COLO668 (cell line): Measurements from ENCODE around the gene PINLYP.
"Not testable (repeated sequence)": the region's sequence is repeated elsewhere in the genome, so short reads cannot be mapped to it uniquely, and the experiment has no call there.

ENCODE experiments used
- DNase-seq: peaks from one replicate; lab custom pipeline; 2025; ENCODE audit not compliant: unreplicated experiment; lab: John Stamatoyannopoulos, UW

Gene PINLYP

GRCh38 chr19:43578787-43579186 lies 3.2 kb downstream of the PINLYP start:
- DNase-seq: no peak

- DNase-seq: no peak
Observed at GRCh38 chr19:43581467-43581866, 5.9 kb downstream of the PINLYP start.

- no peak for DNase-seq
Observed at GRCh38 chr19:43582495-43582894, 6.9 kb downstream of the PINLYP start.

DNA sequence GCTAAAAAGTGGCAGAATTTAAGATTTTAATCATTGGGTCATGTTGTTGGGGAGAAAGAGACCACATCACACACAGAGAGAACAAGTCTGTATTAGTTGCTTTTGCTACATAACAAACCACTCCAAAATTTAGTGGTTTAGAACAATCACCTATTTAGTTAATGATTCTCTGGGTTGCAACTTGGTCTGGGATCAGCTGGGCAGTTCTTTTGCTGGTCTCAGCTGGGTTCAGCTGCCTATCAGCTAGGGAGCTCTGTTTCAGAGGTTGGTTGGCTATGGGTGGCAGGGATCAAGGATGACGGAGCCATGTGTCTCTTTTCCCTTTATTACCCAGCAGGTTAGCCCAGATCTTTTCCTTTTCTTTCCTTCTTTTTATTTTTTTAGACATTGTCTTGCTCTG lies 8.9 kb downstream of the PINLYP start:
- DNase-seq: no peak

- no peak for DNase-seq
Observed at GRCh38 chr19:43586346-43586745, 10.7 kb downstream of the PINLYP start.

DNA sequence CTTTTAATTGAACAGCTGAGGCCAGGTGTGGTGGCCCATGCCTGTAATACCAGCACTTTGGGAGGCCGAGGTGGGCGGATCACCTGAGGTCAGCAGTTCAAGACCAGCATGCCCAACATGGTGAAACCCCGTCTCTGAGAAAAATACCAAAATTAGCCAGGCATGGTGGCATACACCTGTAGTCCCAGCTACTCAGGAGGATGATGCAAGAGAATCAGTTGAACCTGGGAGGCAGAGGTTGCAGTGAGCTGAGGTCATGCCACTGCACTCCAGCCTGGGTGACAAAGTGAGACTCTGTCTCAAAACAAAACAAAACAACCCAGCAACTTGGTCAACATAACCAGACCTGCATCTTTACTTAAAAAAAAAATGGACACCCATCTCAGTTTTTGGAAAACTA lies 11.4 kb downstream of the PINLYP start:
- DNase-seq: not testable (repeated sequence)

DNA sequence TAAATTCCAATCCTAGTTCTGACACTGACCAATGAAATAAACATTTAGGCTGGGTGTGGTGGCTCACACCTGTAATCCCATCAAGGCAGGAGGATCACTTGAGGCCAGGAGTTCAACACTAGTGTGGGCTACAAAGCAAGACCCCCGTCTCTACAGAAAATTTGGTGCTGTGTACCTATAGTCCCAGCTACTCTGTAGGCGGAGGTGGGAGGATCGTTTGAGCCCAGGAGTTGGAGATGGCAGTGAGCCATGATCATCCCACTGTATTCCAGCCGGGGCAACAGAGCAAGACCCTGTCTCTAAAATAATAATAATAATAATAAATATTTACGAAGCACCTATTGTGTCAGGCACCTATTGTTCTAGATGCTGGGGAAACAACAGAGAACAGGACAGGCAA lies 13.7 kb downstream of the PINLYP start:
- DNase-seq: no peak

- no peak for DNase-seq
Observed at GRCh38 chr19:43589678-43590077, 14.1 kb downstream of the PINLYP start.

- no peak for DNase-seq
Observed at GRCh38 chr19:43591904-43592772, 16.5 kb downstream of the PINLYP start.

GRCh38 chr19:43592800-43593350 lies 17.3 kb downstream of the PINLYP start:
- no peak for DNase-seq

- no peak for DNase-seq
Observed at GRCh38 chr19:43594081-43594697, 18.6 kb downstream of the PINLYP start.

DNA sequence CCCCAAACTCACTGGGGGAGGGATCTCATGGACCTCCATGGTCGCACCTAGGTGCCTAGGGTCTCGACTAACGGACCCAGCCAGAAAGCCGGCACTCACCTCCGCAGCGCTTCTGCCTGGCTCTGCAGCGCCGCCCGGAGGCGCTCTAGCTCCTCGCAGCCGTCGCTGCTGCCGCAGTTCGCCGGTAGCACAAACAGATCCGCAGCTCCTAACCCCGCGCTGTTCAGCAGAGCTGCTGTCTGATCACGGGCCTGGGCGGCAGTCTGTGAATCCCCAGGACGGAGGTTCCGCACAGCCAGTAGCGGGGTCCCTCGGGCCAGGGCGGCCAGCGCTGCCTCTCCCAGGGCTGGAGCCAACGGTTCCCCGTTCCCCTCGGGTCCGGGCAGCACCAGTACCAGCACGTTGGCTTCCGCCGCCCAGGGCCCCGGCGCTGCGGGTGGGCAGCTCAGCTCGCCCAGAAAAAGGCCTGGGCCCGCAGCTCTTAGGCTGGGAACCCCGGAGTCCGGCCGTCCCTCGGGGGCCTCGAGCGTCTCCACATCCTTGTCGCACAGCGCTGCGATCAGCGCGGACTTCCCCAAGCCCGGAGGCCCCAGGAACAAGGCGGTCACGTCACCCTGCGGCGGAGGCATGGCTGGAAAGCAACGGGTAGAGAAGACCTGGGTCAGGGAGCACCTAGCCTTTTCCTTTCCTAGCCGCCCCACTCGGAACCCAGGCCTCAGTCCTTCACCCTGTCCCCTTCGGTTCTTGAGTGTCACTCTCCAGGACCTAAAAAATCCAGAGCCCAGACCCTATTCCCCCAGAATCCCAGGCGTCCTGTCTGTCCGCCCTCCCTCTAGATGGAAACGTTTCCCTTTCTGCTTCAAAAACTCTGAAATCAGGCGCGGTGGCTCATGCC lies 19.4 kb downstream of the PINLYP start:
- DNase-seq: peak; percentile 80

GRCh38 chr19:43595605-43595998 lies 20.0 kb downstream of the PINLYP start:
- peak; percentile 38 for DNase-seq

DNA sequence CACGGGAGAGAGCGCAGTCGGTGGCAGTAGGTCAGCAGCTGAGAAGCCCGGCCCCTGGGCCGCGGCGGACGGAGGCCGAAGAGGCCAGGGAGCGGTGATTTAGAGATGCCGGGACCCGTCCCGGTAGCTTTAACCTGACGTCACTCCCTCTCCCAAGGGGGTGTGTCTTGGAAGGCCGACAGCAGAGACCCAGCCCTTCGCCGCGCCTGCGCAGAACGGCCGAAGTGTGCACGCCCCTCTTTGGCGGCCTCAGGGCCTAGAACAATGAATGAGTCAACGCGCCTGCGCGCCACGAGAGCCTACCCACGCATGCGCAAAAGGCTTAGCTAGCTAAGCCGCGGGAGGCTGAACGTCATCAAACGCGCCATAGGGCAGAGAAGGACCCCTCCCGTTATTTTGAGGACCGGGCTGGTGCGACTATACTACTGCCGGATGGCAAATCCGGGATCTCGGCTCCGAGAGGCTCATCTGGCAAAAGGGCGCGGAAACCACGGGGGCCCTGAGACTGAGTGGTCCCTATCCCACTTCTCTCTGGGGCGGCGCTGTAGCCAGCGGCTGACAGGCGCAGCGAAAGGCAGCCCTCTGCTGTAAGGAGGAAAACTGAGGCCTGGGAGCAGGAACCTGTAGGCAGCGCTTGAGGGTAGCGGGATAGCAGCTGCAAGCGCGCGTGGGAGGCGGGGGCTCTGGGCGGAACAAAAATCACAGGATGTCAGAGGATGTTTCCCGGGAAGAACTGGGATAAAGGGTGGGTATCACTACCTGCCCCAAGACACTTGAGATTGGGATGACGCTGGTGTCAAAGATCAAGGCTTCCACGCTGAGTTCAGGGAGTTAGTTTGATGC lies 20.6 kb downstream of the PINLYP start, which contains the start of the genes IRGQ and ZNF576:
Gene IRGQ, minus strand, starts transcription at position 136 of the 843 bp plus-strand sequence. CDS start 796 bp downstream, outside the sequence.
Gene ZNF576, plus strand, starts transcription at position 597 of the 843 bp plus-strand sequence. CDS start 514 bp downstream, outside the sequence.
- DNase-seq: peak; percentile 99

DNA sequence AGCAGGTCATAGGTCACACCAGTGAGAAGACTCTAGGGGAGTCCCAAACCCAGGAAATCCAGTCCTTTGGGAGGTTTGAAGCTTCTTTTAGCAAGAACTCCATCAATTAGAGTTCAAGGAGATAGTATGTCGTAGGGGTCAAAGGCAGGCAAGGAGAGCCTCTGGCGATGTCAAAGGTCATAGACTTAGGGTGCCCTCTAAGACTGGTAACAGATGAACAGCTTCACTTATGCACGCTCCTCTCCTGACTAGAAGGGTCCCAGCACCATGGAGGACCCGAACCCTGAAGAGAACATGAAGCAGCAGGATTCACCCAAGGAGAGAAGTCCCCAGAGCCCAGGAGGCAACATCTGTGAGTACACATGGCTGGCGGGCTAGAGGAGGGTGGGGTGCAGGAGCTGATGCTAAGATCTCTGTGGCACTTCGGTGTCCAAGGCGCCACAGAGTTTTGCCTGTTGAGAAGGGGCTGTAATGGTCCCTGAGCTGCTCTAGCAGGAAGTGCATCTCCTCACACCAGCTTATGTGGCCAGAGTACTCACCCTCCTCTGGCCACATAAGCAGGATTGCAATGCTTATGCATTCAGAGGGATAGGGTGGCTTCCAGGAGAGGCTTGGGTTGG lies 21.4 kb downstream of the PINLYP start:
- no peak for DNase-seq

GRCh38 chr19:43597876-43598275 lies 22.3 kb downstream of the PINLYP start:
- DNase-seq: no peak

GRCh38 chr19:43598445-43599240 lies 23.0 kb downstream of the PINLYP start:
- no peak for DNase-seq

GRCh38 chr19:43599635-43600295 lies 24.2 kb downstream of the PINLYP start:
- DNase-seq: no peak
